ENCODE measurements around the gene KNDC1.
"Not testable (repeated sequence)": the region's sequence is repeated elsewhere in the genome, so short reads cannot be mapped to it uniquely, and the experiment has no call there.

KNDC1 gene

DNA sequence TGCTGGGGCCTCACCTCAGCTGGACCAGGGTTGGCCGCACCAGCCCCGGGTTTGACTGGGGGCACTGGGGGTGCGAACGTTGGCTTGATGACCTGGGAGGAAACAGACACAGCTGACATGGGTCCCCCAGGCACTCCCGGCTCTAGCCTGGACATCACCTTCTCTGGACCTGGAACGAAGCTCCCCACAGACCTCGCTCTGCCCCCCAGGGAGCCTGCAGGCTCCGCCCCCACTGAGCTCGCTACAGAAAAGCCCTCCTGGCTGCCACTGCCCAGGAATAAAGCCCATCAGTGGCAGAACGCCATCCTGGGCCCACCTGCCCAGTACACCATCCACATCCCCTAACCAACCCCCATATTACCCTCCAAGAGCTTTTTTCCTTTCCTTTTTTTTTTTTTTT, 103.7 kb downstream of the KNDC1 start:
- no peak for DNase-seq

DNA sequence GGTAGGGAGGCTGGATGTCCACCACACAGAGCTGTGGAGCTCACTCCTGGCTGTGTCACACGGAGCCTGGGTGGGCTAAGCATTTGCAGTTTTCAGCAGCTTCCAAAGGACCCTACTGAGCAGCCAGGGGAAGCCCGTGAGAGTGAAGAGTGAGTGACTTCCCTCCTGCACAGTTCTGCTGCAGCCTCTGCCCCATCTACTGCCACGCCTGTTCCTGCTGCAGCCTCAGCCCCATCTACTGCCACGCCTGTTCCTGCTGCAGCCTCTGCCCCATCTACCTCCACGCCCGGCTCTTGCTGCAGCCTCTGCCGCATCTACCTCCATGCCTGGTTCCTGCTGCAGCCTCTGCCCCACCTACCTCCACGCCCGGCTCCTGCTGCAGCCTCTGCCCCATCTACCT, 104.4 kb downstream of the KNDC1 start:
- no peak for DNase-seq

DNA sequence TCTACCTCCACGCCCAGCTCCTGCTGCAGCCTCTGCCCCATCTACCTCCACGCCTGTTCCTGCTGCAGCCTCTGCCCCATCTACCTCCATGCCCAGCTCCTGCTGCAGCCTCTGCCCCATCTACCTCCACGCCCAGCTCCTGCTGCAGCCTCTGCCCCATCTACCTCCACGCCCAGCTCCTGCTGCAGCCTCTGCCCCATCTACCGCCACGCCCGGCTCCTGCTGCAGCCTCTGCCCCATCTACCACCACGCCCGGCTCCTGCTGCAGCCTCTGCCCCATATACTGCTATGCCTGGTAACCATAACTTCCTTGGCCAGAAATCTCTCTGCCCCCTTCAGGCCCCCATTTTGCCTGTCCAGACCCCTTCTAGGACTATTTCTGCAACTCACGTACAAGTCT, 105.0 kb downstream of the KNDC1 start:
- DNase-seq: not testable (repeated sequence)

DNA sequence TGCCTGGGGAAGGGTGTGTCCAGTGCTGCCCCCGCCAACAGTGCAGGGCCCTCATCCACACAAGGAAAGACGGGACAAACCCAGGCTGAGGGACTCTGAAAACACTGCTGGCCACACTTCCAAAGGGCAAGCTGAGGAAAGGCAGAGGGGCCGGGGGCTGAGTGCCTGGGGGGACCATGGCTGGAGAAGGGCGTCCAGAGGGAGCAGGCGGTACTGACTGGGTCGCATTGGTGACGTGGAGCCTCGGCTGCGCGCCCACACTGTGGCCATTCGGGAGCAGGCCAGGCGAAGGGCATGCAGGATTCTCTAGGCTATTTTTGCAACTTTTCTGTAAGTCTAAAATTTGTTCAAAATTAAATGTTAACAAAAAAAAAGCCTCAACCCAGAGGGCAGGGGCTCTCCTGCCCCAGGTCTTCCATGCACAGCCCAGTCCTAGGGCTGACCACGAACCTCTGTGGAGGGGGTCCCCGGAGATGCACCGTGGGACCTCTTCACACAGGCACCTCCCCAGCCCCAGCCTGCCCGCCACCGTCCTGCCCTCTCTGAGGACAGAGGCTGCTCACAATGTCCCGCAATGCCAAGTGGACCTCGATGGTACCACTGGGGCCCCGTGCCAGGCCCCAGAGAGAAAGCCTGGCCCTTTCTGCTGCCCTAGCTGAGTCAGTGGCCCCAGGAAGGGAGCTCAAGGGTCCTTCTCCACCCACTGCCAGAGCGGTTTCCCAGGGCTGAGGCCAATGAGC, 106.2 kb downstream of the KNDC1 start:
- no peak for DNase-seq

DNA sequence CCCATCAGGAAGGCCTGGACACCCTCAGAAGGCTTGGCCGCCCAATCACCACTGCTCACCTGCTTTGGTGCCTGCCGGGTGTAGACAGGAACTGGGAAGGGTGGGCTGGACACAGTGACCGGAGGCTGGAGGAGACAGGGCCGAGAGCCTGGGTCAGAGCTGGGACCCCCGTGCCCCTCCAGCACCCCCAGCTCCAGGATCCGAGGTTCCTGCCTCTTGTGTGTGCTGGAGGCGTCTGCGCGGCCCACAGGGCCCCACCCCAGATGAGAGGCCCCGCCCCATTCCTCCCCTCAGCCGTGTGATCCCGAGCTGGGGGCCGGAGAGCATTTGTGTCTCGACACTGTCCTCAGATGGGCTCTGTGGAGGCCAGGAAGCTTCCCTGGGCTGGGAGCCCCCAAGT, 107.3 kb downstream of the KNDC1 start:
- DNase-seq: no peak

DNA sequence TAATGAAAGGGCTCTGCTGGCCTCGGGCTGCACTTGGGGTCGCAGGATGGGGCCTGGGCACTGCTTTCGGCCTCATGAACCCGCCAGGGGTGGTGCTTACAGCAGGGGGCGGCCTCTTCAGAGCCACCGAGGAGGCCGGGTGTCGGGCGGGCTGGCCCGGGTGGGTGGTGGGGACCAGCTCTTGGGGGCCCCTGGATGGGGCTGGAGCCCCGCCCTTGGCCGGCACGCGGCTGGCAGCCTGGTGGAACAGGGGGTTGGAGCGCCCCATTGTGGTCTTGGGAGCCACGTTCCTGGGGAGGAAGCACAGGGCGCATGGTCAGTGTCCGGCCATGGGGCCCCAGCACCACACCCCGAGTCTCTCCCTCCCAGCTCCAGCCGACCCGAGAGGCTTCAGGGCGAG, 107.8 kb downstream of the KNDC1 start:
- DNase-seq: no peak

DNA sequence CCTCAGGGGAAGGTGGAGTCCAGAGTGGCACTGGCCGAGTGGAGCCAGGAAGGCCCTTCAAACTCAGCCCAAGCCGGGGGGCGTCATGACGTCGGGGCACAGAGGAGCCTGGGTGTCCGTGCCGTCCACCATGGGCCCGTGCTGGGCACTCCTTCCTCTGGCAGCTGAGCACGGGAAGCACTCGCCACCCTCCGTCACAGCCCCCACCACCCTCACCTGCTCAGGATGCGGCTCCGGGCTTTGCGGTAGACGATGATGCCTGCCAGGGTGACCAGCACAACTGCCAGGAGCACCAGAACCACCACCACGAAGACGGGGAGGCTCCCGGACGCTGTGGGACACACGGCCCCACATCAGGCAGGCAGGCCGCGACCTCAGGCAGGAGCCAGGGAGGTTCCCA, 108.5 kb downstream of the KNDC1 start:
- no peak for DNase-seq

DNA sequence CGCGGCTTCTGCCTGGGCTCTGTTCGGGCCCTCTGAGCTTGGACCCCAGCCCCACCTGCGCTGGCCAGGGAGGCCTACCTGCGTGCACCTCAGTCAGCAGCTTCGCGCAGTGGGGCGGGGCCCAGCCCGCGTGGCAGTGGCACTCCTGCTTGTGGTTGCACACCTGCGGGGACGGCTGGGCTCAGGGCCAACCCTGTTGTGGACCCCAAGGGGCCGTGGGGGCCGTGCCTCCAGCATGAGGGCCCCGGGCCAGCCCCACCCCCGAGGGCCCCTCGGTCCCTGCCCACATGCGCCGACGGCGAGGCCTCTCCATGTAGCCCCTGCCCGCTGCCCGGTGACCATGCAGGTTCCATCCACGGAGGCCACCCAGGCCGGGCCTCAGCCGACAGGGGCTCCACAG, 109.3 kb downstream of the KNDC1 start:
- no peak for DNase-seq

DNA sequence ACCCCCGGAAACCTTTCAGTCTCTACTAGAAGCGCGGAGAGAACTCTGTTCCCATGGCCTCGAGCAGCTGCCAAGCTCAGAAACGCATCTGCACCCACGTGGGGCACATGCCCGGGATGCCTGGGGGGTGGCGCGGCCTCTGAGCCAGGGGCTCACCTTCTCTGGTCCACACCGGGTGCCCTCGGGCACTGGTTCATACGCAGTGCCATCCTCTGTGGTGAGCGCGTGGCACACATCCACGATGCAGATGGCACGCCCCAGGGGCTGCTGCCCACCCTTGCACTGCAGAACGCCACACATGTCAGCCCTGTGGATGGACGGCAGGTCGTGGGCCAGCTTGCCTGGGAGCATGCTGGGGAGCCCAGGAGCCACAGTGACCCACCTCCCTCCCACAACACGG, 110.2 kb downstream of the KNDC1 start:
- no peak for DNase-seq

DNA sequence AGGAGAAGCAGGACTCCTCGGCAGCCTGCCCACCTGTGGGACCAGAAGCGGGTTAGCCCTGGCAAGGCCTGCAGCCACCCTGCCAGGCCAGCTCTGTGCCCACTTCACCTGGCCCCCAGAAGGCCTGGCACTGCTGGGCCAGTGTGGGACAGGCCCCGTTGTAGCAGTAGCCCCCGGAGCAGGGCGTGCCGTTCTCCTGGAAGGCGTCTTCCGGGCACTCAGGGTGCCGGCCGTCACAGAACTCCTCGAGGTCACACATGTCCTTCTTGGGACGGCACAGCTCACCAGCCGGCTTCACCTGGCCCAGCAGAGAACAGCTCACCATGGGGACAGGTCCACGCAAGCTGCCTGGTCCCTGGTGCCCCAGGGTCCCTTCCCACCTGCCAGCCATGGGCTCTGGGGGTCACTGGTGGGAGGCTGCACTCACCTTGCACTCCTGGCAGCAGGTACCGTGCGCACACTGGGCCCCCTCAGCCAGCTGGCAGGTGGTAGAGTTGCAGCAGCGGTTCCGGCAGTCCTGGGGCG, 110.8 kb downstream of the KNDC1 start:
- no peak for DNase-seq

DNA sequence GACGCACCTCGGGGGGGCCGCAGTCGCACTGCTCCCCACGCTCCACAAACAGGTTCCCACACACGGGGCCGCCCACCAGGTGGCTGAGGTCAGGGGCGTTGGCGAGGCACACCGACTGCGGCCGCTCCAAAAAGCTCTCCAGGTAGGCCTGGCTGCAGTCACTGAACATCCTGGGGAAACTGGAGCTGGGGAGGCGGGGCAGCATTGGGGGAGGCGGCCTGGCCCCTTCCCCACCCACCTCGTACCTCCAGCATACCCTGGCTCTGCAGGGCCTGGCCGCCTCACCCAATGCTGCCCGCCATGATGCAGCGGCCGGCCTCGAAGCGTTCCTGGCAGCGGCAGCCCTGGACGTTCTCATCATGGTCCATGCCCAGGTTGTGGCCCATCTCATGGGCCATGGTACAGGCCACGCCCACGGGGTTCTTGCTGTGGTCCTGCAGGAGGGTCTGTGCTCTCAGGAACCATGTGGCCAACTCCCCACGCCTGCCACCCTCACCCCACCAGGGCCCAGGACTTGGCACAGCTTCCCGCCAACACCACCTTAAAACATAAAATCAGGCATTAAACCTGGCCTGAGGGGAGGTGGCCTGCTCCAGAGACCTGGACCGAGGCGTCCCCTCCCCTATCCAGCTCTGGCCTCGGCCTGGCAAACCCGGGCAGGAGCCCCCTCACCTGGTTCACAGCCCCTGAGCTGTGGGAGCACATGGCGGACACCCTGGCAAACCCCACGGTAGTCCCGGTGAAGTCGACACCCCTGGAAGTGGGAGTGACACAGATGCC, 111.7 kb downstream of the KNDC1 start:
- DNase-seq: no peak

DNA sequence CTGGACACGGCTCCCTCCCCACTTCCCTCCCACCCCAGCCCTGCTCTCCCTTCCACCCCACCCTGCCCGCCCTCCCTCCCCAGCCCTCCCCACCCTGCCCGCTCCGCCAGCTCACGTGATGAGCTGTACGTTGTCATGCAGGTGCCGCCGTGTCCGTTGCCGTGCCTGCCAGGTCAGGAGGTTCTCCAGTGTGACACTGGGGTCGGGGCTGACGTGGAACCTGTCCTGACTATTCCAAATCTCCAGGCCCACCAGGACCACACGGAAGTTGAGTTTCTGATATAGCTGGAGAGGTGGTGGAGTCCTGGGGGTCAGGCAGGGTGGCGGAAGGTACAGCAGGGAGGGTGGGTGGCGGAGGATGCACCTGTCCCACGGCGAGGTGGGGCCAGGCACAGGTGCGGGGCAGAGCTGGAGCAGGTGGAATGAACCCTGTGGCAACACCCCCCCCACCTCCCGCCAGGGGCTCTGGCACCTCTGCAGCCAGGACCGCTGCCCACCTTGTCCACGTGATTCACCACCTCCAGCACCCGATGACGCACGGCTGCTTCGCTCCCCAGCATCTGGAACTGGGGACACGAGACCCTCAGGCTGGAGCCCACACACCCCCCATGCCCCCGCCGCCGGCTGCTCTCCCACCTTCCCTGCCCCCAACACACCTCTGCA, 112.4 kb downstream of the KNDC1 start:
- no peak for DNase-seq

DNA sequence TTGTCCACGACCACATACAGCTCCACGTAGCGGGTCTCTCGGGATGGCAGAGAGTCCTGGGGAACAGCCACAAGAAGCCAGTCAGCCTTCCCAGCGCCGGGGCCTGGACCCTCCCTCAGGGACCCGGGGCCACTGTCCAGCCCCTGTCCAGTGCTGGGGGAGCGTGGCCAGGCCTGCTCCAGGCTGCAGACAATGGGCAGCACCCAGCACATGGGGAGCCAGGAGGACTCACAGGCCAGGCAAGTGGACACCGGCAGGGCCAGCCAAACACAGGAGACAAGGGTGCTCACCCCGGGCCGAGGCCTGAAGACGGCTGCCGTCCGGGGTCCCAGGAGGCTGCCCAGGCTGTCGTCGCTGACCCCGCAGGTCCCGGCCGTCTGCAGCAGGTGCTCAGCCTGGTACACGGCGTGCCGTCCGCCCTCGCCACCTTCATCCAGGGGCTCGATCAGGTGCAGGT, 113.0 kb downstream of the KNDC1 start:
- no peak for DNase-seq

DNA sequence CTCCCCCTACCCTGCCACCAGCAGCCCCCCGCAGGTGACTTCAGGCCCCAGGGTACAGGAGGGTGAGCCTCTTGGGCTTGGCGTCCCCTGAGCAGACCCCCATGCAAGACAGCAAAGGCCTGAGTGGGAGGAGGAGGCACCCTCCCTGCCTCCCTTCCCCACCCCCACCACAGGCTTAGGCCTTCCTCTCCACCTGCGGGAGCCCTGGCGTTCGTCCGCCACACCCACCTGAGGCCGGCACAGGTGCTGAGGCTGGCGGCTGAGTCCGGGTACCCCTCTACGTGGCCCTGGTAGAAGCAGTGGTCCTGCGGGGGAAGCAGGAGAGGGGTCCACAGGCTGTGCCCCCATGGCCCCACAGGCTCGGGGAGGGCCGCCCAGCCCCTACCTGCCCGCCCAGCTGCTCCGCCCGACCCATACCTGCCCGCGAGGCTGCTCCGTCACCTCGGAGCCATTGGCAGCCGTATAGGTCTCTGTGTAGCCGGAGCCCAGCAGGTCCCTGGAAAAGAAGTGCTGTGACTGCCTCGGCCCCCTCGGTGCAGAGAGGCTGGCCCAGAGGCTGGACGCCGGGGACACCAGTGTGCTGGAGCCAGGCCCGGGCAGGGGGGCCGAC, 113.6 kb downstream of the KNDC1 start:
- DNase-seq: no peak

DNA sequence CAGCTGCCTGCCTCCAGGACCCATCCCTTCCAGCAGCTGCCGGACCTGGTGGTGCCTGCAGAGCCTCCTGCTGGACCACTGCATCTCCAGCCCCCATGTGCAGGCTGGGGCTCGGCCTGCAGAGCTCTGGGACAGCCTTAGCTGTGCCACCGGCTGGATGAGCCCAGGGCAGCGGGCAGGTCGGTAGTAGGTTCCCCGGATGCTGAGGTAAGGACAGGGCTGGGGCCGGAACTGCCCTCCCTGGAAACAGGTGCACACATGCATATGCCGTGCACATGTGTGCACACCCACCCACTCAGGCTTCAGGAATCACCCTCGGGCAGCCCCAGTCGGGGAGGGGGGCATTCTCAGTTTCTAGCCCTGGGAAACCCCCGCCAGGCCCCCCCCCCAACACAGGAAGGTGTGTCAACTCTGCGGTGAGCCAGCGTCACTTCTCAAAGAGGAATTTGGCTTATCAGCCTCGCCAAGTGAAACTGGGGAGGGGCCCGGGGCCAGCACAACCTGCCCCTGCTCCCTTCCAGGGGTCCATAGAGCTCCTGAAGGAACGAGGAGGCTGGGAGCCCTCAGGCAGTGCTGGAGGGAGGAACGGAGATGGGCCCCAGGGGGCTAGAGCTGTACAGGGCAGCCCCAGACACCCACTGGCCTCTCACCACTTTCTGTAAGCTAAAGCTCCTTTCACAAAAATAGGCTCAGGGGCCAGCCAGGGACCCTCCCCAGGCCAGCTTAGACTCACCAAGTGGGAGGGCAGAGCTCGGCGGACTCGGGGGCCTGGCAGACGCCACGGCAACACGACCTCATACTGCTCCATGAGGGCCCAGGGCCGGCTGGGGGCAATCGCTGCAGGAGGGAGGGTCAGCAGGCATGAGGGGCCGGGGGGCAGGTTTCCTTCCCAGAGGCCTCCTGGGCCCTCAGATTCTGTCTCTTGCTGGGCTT, 115.0 kb downstream of the KNDC1 start:
- DNase-seq: no peak

DNA sequence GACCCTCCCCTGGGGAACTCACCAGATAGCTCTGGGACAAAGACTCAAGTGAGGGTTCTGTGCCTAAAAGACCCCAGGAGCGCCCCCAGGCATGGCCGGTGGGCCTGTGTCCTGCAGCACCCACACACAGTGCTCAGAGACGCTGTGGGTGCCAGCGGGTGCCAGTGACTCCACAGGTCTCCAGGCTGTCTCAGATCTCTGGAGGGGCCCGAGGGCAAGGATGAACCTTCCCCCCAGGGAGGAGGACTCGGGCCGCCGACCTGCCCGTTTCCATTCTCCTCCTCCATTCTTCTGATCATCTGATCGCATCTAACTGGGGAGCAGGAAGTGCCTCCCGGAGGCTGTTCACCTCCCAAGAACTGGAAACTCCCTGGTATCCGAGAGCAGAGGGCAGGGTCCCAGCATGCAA, 115.7 kb downstream of the KNDC1 start:
- no peak for DNase-seq
